ENCODE measurements around the gene CYBC1.

The CYBC1 gene

GRCh38 chr17:82493226-82493781, 42.8 kb upstream of the CYBC1 start:
- DNase-seq (ENCODE audit: low read depth): no peak

GRCh38 chr17:82492643-82493225, 42.2 kb upstream of the CYBC1 start:
- TF ChIP-seq CTCF (IDR thresholded peaks at IDR 0.05; ENCODE audit: insufficient read depth, low read depth, low read length, missing control alignments): no peak
- DNase-seq (ENCODE audit: low read depth): no peak
- no peak overlapping the region for H3K4me3 ChIP-seq (ENCODE audit: low read depth, low read length)

More at GRCh38 chr17:82493226-82493781, 42.8 kb upstream of the CYBC1 start:
- no peak for TF ChIP-seq CTCF (IDR thresholded peaks at IDR 0.05; ENCODE audit: insufficient read depth, low read depth, low read length, missing control alignments)
- H3K4me3 ChIP-seq (ENCODE audit: low read depth, low read length): no peak overlapping the region

GRCh38 chr17:82491533-82491932, 41.0 kb upstream of the CYBC1 start:
- no peak for TF ChIP-seq CTCF (IDR thresholded peaks at IDR 0.05; ENCODE audit: insufficient read depth, low read depth, low read length, missing control alignments)
- no peak overlapping the region for H3K4me3 ChIP-seq (ENCODE audit: low read depth, low read length)
- DNase-seq (ENCODE audit: low read depth): no peak

GRCh38 chr17:82491196-82491530, 40.6 kb upstream of the CYBC1 start:
- no peak for TF ChIP-seq CTCF (IDR thresholded peaks at IDR 0.05; ENCODE audit: insufficient read depth, low read depth, low read length, missing control alignments)
- no peak for DNase-seq (ENCODE audit: low read depth)

DNA sequence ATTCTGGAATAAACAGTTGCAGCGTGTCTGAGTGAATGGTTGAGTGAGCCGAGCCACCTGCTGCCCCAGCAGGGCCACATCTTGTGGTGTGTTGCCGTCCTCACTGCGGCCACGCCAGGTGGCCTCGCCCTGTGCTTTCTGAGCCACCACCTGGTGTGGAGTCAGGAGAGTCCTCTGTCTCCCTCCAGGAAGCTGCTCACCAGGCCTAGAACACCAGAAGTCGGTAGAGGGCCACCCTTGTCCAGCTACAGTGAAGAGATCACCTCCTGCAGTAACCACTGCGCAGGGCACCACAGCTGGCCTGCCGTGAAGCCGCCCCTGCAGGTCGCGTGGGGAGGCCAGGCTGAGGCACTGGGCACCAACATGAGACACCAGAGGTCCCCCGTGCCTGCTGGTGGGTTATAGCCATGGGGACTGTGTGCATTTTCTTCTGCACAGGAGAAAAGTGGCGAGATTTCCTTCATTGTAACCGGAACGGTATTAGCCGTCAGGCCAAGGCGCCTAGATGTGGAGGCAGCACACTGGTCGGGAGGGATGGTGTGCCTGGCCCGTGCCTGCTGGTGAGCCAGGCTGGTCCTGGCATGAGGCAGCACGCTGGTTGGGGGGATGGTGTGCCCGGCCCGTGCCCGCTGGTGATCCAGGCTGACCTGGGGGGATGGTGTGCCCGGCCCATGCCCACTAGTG, 40.1 kb upstream of the CYBC1 start:
- no peak overlapping the region for H3K4me3 ChIP-seq (ENCODE audit: low read depth, low read length)
- DNase-seq (ENCODE audit: low read depth): peak; percentile 38
- TF ChIP-seq CTCF (IDR thresholded peaks at IDR 0.05; ENCODE audit: insufficient read depth, low read depth, low read length, missing control alignments): no peak

More at GRCh38 chr17:82491196-82491530, 40.6 kb upstream of the CYBC1 start:
- no peak overlapping the region for H3K4me3 ChIP-seq (ENCODE audit: low read depth, low read length)

DNA sequence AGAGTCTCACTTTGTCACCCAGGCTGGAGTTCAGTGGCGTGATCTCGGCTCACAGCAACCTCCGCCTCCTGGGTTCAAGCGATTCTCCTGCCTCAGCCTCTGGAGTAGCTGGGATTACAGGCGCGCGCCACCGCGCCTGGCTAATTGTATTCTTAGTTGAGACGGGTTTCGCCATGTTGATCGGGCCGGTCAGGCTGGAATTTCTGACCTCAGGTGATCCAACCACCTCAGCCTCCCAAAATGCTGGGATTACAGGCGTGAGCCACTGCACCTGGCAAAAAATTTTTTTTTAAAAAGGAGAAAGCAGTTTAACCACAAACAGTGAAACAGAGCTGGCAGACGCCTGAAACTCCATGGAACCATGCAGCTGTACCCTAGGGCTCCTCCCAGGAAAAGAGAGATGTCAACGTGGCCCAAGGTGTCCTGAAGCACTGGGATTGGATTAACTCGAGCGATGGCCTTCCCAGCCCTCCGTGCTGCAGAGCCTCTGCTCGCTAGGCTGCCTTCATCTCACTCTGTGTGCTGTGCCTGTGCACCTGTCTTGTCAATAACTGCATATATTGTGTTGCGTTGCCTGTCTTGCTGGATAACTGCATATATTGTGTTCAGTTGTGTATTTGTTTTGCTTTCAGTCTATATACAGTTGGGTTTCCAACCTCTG, 39.4 kb upstream of the CYBC1 start:
- no peak overlapping the region for H3K4me3 ChIP-seq (ENCODE audit: low read depth, low read length)
- DNase-seq (ENCODE audit: low read depth): no peak
- no peak for TF ChIP-seq CTCF (IDR thresholded peaks at IDR 0.05; ENCODE audit: insufficient read depth, low read depth, low read length, missing control alignments)
